Uterus (tissue), 2 donors: ENCODE results near the gene PGAM1.

Experiments used
- CTCF ChIP-seq, 4 experiments: fragments of 200-600 bp in 2 of 4; fragments of 450-650 bp in 2 of 4; sonication (generic) in 2 of 4; IDR thresholded peaks; one replicate each; pipeline ENCODE4 v1.5.1; 2016 to 2019; ENCODE audit warnings: antibody characterized with exemption in 4 of 4, mild to moderate bottlenecking in 2 of 4, moderate library complexity in 1 of 4
- POLR2A ChIP-seq, 2 donors: fragments of 450-650 bp; IDR thresholded peaks; one replicate each; pipeline ENCODE4 v1.6.1; 2016; ENCODE audit warnings: antibody characterized with exemption in 2 of 2, mild to moderate bottlenecking in 1 of 2, moderate library complexity in 1 of 2

DNA sequence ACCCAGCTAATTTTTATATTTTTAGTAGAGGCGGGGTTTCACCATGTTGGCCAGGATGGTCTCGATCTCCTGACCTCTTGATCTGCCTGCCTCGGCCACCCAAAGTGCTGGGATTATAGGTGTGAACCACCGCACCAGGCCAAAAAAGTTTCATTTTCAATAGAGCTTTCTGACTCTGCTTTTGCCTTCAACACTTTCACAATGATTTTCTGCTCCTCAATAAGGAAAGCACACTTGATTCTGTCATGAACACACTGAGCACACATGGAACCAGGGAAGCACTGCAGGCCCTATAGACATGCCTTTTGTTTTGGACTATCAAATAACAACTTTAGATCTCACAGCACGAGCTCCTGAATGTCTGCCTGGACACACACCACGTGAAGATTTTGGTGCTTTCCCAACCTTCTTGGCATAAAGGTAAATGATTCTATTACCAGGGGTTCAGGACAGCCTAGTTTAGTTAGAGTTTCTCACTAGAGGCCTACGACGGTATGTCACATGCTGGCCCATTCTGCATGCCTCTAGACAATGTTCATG is 32.9 kb upstream of the PGAM1 start:
- TF ChIP-seq CTCF (IDR thresholded peaks at IDR 0.05): no peak
- TF ChIP-seq POLR2A (IDR thresholded peaks at IDR 0.05): no peak
